GM18909 (cell line): ENCODE data around the gene NKX6-2.

Source experiments
- ATAC-seq: cut with Tn5 transposase; IDR thresholded peaks from one replicate; pipeline ENCODE4 v1.9.1; 2021; ENCODE audit warnings: mild to moderate bottlenecking; ENCODE audit not compliant: unreplicated experiment, poor library complexity

The NKX6-2 gene

DNA sequence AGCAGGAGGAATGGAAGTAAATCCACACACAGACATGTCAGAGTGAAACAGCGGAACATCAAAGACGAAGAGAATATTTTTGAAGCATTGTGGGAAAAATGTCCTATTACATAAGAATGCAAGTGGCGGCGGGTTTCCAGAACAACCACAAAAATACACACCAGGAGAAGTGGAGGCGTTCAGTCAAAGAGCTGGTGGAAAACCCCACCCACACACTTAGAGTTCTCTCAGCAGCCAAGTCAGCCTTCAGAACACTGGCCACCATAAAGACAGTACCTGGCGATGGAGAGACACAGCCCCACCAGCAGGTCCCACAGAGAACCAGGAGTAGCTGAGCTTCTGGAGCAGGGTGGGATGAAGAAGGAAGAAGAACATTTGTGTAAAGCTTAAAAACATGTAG lies 23.7 kb downstream of the NKX6-2 start:
- no peak for ATAC-seq

DNA sequence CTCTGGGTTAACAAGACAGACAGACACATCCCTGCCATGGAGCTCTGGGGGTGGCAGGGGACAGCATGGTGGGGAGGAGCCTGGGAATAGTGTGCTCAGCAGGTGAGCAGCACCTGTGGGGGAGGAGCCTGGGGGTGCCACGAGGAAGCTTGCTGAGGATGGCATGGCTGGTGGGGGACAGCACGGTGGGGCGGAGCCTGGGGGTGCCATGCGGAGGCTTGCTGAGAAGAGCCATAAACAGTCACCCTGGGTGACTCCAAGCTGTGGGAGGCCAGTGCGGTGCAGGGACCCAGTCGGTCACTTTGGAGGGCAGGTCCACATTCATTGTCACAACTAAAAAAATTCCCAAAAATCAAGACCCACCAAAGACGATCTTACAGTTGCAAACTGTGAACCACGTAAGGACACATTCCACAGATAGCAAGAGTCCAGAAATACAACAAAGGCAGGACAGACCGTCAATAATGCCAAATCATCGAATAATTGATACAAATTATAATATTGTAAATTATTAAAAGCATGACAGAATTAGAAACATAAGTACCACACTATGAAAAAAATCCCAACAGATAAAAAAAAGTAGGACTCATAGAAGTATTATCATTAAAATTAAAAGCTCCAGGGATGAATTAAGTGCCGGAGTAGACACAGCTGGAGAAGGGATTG lies 24.4 kb downstream of the NKX6-2 start:
- ATAC-seq = no peak

DNA sequence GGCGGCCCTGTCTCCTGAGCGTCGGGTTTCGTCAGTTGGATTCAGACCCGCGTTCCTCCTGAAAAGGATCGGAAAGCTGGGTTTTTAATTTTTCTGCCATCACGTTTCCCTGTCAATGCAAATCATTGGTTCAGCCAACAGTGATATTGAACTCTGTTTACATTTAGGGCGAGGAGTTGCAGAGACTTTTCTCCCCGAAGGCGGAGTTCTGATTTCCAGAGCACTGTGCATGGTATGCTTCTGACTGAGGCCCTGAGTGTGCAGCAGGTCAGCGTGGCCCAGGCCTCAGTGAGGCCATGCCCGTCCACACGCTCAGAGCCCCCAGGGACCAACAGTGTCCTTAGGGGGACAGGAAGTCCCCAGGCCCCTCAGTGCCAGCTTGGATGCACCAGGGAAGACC lies 27.1 kb downstream of the NKX6-2 start:
- no peak for ATAC-seq

DNA sequence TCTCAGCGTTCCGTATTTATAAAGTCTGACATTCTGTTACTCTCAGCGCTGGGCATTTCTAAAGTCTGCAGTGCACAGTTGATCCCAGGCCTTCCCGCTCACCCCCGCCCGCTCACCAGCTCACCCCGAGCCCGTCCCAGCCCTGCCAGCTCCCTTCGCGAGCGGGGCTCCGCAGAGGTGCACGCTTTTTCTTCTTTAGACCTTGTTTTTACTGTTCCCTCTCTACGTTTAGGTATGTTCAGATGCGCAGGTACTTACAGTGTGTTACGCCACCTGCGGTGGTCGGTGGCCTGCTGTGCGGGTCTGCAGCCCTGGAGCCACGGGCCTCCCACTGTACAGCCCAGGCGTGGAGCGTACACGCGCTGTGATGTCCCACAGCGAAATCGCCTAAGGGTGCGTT lies 28.8 kb downstream of the NKX6-2 start:
- ATAC-seq = no peak

DNA sequence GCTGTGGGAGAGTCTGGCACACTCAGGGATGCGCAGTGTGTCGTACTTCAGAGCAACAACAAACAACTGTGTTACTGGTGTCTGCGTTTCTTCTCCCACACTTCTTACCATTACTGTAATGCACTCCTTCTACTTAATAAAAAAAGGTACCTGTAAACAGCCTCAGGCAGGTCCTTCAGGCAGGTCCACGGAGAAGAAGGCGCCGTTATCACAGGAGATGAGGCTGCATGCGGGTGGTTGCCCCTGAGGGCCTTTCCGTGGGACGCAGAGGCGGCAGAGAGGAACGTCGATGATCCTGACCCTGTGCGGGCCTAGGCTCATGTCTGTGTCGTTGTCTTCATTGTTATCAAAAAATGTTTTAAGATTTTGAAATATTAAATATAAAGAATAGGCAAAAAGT lies 29.4 kb downstream of the NKX6-2 start:
- ATAC-seq = no peak

DNA sequence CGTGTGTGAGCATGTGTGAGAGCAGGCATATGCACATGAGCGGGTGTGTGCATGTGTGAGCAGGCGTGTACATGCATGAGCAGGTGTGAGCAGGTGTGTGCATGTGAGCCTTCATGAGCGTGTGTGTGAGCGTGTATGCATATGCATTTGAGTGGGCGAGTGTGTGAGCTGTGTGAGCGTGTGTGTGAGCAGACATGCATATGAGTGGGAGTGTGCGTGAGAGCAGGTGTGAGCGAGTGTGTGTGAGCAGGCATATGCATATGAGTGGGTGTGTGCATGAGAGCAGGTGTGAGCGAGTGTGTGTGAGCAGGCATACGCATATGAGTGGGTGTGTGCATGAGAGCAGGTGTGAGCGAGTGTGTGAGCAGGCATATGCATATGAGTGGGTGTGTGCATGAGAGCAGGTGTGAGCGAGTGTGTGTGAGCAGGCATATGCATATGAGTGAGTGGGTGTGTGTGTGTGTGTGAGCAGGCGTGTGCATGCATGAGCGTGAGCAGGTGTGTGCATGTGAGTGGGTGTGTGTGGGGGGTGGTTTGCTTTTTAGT lies 30.7 kb downstream of the NKX6-2 start:
- no peak for ATAC-seq

DNA sequence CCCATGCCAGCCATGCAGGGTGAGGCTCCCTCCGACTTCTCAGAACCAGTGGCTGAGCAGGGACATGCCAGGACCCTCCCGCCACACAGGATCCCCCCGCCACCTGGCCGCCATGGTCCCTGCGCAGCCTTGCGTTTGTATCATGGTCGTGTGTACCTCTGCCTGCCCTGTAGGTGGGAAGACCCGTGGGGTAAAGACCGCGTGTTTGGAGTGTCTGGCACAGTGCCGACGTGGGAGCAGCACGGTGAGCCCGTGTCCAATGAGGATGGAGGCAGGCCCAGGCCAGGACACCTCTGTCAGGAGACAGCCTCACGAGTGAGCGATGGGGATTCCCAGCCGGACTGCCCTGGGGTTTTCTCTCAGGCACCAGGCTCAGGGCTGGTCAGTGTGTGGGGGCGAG lies 31.9 kb downstream of the NKX6-2 start:
- ATAC-seq = no peak

DNA sequence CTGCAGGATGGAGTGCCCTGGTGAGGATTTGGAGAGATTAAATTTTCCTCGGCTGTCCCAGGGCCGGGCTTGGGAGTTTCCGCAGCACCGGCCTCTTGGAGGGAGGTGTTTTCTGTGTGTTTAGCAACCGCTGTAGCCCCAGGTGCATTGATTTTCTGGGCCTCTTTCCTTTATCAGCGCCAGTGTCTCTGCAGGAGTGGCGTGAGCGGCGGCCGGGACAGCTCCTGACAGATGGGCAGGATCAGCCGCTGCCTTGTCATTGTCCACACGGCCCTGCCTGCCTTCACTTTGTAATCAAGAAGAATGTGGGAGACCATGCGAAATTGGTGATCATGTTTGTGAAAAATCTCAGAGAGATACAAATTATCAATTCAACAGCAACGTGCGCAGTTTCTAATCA lies 32.4 kb downstream of the NKX6-2 start:
- no peak for ATAC-seq

DNA sequence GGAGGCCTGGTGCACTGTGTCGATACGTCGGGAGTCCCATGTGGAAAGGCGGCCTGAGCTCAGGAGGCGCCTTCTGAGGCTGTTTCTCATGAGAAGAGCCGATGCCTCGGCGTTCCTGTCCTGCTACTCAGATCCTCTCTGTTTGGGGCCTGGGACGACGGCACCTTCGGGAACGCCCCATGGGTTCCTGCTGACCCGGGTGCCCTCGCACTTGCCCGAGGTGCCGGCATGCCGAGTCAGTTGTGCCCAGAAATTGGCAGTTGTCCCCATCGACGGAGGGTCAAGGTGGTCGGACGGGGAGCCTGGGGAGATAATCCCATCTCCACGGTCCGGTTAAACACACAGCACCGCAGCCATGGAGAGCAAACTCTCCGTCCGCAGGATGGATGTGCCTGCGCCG lies 33.0 kb downstream of the NKX6-2 start:
- no peak for ATAC-seq

DNA sequence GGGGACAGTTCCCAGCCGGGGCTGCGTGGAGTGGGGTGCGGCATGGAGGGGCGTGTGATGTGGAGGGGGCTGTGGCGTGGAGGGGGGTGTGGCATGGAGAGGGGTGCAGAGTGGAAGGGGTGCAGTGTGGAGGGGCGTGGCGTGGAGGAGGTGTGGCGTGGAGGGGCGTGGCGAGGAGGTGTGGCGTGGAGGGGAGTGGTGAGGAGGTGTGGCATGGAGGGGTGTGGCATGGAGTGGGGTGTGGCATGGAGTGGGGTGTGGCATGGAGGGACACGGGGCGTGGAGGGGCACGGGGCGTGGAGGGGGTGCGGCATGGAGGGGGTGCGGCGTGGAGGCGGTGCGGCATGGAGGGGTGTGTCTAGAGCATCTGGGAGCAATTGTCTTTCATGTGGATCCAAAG lies 33.6 kb downstream of the NKX6-2 start:
- no peak for ATAC-seq

DNA sequence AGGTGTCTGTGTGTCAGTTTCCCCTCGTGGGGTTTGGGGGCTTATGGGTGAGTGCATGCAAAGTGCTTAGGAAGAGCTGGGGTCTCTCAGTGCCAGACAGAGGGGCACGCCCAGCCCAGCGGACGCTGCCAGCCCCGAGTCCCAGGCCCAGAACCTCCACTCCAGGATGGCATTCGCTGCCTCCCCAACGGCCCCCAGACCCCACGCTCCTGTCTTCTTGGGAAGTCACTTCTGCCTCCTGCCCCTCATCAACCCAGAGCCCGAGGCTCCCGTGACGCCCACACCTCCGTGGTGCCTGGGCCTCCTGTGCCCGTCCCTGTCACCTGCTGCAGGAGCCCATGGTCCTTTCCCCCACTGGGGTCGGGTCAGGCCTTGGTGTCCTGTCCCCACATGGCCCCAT lies 35.0 kb downstream of the NKX6-2 start:
- no peak for ATAC-seq

DNA sequence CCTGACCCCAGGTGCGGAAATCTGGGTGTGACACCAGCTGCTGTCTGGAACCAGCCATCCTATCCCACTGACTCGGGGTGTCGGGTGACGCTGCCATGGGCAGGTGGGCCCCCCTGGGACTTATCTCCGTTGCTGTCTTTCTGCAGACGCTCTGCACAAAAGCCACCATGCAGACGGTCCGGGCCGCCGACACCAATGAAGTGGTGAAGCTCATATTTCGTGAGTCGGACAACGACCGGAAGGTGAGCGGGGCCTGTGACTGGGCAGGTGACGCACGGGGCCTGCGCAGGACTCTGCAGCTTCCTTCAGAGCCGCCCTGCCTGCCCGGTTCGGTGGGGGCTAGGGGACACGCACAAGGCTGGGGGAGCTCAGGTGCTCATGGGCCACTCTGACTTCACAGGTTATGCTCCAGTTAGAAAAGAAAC lies 36.6 kb downstream of the NKX6-2 start:
- ATAC-seq = no peak

DNA sequence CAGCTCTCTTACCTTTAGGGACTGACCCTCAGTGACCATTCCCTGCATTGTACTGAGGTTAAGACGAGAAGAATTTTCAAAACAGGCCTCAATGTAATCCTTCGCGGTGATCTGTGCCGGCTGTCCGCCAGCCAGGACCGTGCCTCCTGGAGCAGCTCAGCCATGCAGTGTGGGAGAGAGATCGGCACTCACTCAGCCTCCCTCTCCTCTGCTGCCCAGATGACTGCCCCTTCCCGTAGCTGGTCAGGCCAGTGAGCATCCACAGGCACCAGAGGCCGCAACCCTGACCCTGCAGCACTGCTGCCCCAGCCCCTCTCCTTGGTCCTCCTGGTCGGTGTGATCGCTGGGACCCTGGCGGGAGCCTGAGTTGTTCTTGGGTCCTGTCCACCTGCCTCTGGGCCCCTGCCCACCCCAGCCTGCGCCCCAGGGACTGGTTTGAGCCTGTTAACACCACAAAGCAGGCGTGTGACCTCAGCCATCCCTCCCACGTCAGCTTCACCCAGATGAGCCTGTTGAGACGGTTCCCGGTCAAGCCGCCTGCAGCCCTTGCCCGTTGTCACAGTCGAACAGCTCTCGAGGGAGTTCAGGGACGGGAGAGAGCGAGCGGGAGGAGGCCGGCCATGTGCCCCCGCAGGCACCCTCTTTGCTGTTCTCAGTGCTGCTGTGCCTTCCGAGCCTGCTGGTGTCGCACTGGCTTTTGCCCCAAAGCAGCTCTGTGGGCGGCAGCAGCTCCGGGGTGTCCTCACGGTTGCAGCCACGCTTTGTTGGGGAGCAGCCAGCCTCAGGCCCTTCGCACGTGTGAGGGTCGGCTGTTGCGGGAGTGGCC lies 37.2 kb downstream of the NKX6-2 start:
- ATAC-seq = no peak

DNA sequence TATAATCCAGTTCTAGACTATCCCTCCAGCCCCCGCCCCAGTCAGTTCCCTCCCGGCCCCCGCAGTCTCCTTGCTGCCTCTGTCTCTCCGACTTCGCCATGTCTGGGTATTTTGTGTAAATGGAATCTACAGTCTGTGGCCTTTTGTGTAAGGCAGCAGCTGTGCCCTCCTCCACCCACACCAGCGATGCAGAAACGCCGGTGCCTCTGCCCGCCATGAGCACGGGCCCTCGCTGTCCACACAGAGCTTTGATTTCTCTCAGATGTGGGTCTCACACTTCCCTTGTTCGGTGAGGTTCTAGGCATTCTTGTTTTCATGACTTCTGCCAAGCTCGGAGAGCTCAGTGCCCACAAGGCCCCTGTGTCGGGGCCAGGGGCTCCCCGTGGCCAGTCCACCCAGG lies 37.8 kb downstream of the NKX6-2 start:
- no peak for ATAC-seq

DNA sequence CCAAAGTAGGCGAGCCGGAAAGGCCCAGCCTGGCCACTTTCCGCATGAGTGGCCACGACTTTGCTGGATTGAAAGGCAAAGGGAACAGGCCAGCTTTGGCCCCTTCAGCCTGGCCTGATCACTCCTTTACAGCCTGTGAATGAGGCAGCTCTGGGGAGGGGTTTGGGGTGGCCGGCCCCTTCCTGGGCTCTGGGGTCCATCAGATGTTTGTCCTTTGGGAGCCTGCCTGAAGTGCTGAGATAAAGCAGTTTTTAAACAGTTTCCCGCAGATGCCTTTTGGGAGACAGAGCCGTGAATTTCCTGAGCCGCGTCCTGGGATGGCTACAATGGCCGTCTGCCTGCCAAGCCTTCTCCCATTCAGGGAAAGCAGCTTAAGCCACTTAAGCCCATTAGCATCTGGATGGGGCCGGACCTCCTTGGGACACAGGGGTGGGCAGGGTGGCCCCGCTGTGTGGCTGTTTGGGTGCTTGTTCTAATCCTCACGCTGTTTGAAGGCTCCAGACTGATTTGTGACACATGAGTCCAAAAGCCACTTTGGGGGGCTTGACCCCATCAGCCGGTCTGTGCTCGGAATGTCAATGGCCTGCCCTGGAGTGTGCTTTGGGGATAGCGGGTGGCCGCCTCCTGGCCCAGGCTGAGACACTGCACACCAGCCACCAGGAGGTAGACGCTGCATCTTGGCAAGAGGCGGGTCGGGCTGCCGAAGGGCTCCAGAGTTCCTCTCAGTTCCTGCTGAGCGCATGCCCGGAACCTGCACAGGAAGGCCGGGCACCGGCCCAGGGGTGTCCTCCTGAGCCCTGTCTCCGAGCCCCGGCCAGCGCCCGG lies 38.9 kb downstream of the NKX6-2 start:
- ATAC-seq = no peak

DNA sequence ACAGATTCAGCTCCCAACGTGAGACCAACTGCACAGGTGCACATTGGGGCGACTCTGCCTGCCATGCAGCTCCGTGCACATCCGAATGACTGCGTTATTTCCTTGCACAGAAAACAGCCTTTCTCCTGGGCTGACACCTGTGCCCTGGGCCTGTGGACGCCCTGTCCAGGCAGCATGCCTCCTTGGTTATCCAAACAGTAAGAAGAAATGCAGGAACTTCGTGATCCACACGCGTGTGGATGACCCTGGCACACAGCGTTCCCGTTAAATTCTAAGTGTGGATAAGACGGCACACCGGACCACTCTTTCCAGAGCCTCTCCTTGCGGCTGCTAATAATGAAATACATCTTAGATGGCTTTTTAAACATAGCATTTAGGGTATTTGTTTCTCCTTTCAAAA lies 39.6 kb downstream of the NKX6-2 start:
- ATAC-seq = no peak

DNA sequence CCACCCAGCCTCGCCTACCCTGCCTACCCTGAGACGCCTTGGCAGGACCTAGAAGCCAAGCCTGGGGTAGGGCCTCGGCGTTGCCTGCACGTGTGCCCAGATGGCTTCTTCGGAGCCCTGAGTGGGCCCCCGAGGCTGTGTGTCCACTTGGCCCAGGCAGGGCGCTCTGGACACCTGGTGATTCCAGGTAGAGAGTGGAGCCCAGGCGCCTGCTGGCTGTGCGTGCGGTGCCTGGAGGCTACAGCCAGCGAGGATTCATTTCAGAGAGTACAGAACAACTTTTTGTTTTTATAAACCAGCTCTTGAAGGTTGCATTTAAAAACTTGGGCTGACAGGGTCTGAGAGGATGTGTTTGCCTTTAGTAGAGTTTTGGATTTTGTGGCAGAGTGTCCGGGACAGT lies 40.0 kb downstream of the NKX6-2 start:
- no peak for ATAC-seq

DNA sequence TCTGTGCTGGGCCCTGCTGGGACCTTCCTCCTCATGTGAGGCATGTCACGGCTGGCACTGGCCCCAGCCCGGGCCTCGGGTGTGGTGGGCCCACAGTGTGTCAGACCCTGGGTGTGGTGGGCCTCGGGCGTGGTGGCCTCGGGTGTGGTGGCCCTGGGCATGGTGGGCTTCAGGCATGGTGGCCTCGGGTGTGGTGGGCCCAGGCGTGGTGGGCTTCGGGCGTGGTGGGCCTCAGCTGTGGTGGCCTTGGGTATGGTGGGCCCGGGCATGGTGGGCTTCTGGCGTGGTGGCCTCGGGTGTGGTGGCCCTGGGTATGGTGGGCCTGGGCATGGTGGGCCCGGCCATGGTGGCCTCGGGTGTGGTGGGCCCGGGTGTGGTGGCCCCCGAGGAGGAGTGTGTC lies 40.4 kb downstream of the NKX6-2 start:
- ATAC-seq = no peak

DNA sequence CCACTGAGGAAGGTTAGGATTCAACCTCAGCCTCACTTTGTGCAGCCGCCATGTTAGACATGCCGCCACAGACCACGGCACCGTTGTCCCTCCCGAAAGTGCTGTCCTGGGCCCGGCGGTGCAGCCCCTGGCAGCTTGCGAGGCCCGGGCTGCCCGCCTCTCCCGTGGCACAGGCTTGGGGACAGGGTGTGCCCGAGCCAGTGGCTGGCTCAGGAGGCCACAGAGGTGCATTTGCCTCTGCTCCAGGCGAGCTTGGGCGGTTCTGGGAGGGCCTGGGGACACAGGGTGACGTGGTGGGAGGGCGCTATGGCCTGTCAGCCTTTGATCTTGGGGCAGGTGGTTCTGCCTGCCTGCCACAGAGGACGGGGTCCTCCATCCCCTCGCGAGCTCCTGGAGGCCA lies 41.1 kb downstream of the NKX6-2 start:
- ATAC-seq = no peak

DNA sequence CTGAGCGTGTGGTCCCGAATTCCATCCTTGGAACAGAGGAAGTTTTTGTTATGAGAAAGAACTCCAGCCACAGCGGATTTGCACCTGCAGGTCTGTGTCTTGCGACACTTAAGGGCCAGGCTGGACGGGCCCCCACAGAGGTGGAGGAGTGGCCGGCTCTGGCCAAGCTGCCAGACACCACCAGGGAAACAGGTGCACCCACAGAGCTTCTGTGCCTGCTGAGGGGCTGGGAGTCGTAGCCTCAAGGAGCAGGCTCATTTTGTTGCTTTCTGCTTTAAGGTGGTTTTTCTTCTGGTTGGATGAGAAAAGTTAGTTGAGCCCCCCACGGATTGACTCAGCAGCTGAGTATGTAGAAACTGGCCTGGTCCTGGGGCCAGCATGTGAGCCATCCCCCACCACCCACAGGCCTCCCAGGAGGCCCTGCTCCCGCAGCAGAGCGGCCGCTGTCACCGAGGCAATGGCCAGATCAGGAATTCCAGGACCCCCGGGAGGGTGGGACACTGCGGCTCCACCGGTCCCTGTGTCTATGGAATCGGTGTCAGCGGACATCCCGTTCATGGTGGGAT lies 41.9 kb downstream of the NKX6-2 start:
- no peak for ATAC-seq
